ENCODE results near the gene E2F1. TPM values are rescaled to one million over a fixed set of nuclear protein-coding genes. Genes with fewer than 3 reads are reported as not detected.

Gene E2F1
- 0.77 and 1.3 TPM in 2 replicates for total RNA-seq

GRCh38 chr20:33686100-33686983 is at the start of gene E2F1:
E2F1 (minus strand) TSS chr20:33686385; CDS start chr20:33686264, 121 bp downstream.

GRCh38 chr20:33731693-33732165 is 45.5 kb upstream of the E2F1 start, which contains the start of gene ZNF341:
ZNF341 (plus strand) TSS chr20:33731996; CDS start chr20:33732022, 26 bp downstream.

GRCh38 chr20:33719989-33720709 is 34.0 kb upstream of the E2F1 start, which contains the start of gene PXMP4:
PXMP4 (minus strand) TSS chr20:33720310; CDS start chr20:33720207, 103 bp downstream.

DNA sequence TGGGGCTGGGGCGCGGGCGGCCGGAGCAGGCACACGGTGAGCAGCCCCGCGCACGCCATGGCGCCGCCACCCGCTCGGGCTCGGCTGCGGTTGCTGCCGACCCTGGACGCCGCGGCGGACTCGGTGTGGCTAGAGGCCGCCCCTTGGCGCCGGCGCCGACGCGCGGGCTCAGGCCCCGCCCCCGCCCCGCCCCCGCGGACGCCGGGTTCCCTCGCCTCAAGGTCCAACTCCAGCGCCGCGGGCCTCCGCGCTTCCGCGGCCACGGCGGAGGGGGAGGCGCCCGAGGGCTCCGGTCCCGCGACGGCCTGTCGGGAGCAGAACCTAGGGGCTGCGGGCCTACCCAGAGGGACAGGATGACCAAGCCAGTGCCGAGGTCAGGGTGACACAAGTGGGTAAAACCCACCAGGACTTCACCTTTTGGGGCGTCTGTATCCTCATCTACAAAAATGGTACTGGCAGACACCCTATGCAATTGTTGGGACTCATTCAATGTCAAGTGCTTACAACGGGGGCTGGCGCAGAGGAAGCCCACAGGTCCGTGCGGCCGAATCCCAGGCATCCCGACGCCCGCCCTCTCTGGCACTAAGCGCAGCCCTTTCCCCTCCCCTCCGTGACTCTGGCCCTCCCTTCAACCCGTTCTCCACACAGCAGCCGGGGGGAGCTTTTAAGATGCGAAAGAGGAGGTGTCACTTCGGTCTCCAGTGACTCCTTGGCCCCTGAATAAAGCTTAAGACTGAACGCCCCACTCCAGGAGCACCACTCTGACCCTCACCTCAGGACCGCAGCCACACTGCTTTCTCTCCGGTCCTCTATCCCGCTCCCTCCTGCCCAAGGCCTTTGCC is 11.7 kb downstream of the E2F1 start, which contains the start of gene NECAB3:
Gene NECAB3, minus strand, starts transcription at position 135 of the 842 bp plus-strand sequence. Its CDS starts 76 bp downstream, at position 59.

GRCh38 chr20:33666293-33667244 is 19.6 kb downstream of the E2F1 start, which contains the start of gene ACTL10:
ACTL10 (plus strand) TSS chr20:33666943; CDS start chr20:33667498, 555 bp downstream.

GRCh38 chr20:33662172-33662571 is 24.0 kb downstream of the E2F1 start, which contains the start of gene C20orf144:
C20orf144 (plus strand) TSS chr20:33662327; CDS start chr20:33662346, 19 bp downstream.

Other genes with a start within 250 kb of the E2F1 start
- gene SNTA1, start 242.6 kb downstream of the E2F1 start, total RNA-seq, result 24.6 and 28.5 TPM in 2 replicates
- 5.0 and 5.7 TPM in 2 replicates for gene CBFA2T2, start 196.3 kb downstream of the E2F1 start, total RNA-seq
- under 0.01 and 0.16 TPM in 2 replicates for gene C20orf144, start 24.1 kb downstream of the E2F1 start, total RNA-seq
- gene ACTL10, start 19.4 kb downstream of the E2F1 start, total RNA-seq, result 1.1 and 1.9 TPM in 2 replicates
- gene NECAB3, start 12.0 kb downstream of the E2F1 start, total RNA-seq, result 30.9 and 35.2 TPM in 2 replicates
- 4.7 and 10.2 TPM in 2 replicates for gene PXMP4, start 33.9 kb upstream of the E2F1 start, total RNA-seq
- gene ZNF341, start 45.6 kb upstream of the E2F1 start, total RNA-seq, result 0.94 and 0.95 TPM in 2 replicates
- 39.4 and 54.7 TPM in 2 replicates for gene CHMP4B, start 125.0 kb upstream of the E2F1 start, total RNA-seq